H1 (cell line): ENCODE measurements around the gene SYTL1. TPM values are rescaled to one million over a fixed set of nuclear protein-coding genes. Genes with fewer than 3 reads are reported as not detected.

ENCODE experiments used
- CTCF ChIA-PET: fragments of 300-600 bp; sonication (Branson Sonifier 250); formaldehyde crosslinking; loops from one replicate; lab custom pipeline; 2021; ENCODE audit not compliant: partially characterized antibody; lab: Charles Lee
- POLR2A ChIA-PET: fragments of 300-600 bp; sonication (Branson Sonifier 250); formaldehyde crosslinking; loops from one replicate; lab custom pipeline; 2021; ENCODE audit warnings: inconsistent platforms; ENCODE audit not compliant: partially characterized antibody; lab: Charles Lee
- DNase-seq, 2 experiments: peaks; one replicate each; pipeline versions ENCODE4 v3.0.0 to v3.0.0-alpha.2; 2010 to 2022; ENCODE audit warnings: low spot score in 2 of 2, low read depth in 1 of 2, mixed read lengths in 1 of 2
- FAIRE-seq: peaks from 2 replicates; lab custom pipeline; 2011; peaks lifted over from hg19 to GRCh38; lab: Jason Lieb, UNC
- H2AFZ ChIP-seq: 2 replicates; pipeline ENCODE4 v1.8.1; 2012; ENCODE audit warnings: low read length, inconsistent platforms
- H2AK5ac ChIP-seq: 2 replicates; pipeline ENCODE4 v1.6.1; 2013; ENCODE audit warnings: low read depth, low read length
- H2BK120ac ChIP-seq: replicated peaks from 2 replicates; pipeline ENCODE3; 2013; ENCODE audit warnings: low read depth, low read length, inconsistent platforms
- H2BK12ac ChIP-seq: 2 replicates; pipeline ENCODE4 v1.6.1; 2013; ENCODE audit warnings: low read depth, low read length
- H2BK15ac ChIP-seq: 2 replicates; pipeline ENCODE4 v1.6.1; 2013; ENCODE audit warnings: low read length
- H2BK20ac ChIP-seq: 2 replicates; pipeline ENCODE4 v1.6.1; 2013; ENCODE audit warnings: low read length
- H2BK5ac ChIP-seq: 2 replicates; pipeline ENCODE4 v1.6.1; 2013; ENCODE audit warnings: low read depth, low read length
- H3K14ac ChIP-seq: 2 replicates; pipeline ENCODE4 v1.6.1; 2013; ENCODE audit warnings: inconsistent platforms; ENCODE audit not compliant: insufficient read length
- H3K18ac ChIP-seq: 2 replicates; pipeline ENCODE4 v1.6.1; 2013; ENCODE audit warnings: low read length; ENCODE audit errors: extremely low read depth
- H3K23ac ChIP-seq: 2 replicates; pipeline ENCODE4 v1.6.1; 2013; ENCODE audit warnings: inconsistent platforms; ENCODE audit not compliant: insufficient read length
- H3K23me2 ChIP-seq: 2 replicates; pipeline ENCODE4 v1.6.1; 2013; ENCODE audit warnings: low read depth, low read length
- H3K27ac ChIP-seq: 2 replicates; pipeline ENCODE4 v1.6.1; 2011; ENCODE audit warnings: low read depth, low read length, inconsistent platforms
- H3K27me3 ChIP-seq, 4 experiments: replicated peaks in 1 of 4; 1 replicate in 1 of 4; 2 replicates in 3 of 4; pipeline versions ENCODE4 v1.6.1 to v1.8.1; 2011 to 2013; ENCODE audit warnings: low read length in 3 of 4, mild to moderate bottlenecking in 3 of 4, inconsistent platforms in 2 of 4, mixed read lengths in 2 of 4, moderate library complexity in 1 of 4; ENCODE audit not compliant: control insufficient read depth in 3 of 4, insufficient read depth in 3 of 4; ENCODE audit errors: extremely low read depth in 1 of 4
- H3K36me3 ChIP-seq, 4 experiments: 2 replicates each; pipeline versions ENCODE4 v1.6.1 to v1.8.1; 2011 to 2013; ENCODE audit warnings: mild to moderate bottlenecking in 4 of 4, low read length in 3 of 4, moderate library complexity in 2 of 4, control low read depth in 1 of 4, inconsistent platforms in 1 of 4; ENCODE audit not compliant: insufficient read depth in 4 of 4, control insufficient read depth in 2 of 4
- H3K4ac ChIP-seq: replicated peaks from 2 replicates; pipeline ENCODE3; 2013; ENCODE audit warnings: low read length, low read depth, mixed read lengths, inconsistent platforms; ENCODE audit not compliant: insufficient read length
- H3K4me1 ChIP-seq, 4 experiments: replicated peaks in 1 of 4; 1 replicate in 1 of 4; 2 replicates in 3 of 4; pipeline versions ENCODE4 v1.6.1 to v1.8.1; 2011 to 2013; ENCODE audit warnings: low read length in 3 of 4, inconsistent platforms in 2 of 4, mixed read lengths in 1 of 4; ENCODE audit not compliant: insufficient read depth in 4 of 4, control insufficient read depth in 3 of 4
- H3K4me2 ChIP-seq, 2 experiments: 2 replicates each; pipeline versions ENCODE4 v1.6.1 to v1.8.1; 2011 to 2013; ENCODE audit warnings: low read depth in 2 of 2, low read length in 2 of 2, control low read depth in 1 of 2, inconsistent platforms in 1 of 2, mild to moderate bottlenecking in 1 of 2; ENCODE audit not compliant: insufficient read depth in 1 of 2
- H3K4me3 ChIP-seq, 4 experiments: fragments of 200-600, 300-600 bp in 1 of 4; sonication (generic), shearing (Covaris generic), sonication (Bioruptor Twin) in 1 of 4; 2 replicates each; pipeline versions ENCODE4 v1.5.1 to v1.8.1; 2011 to 2016; ENCODE audit warnings: low read length in 4 of 4, low read depth in 3 of 4, control low read depth in 2 of 4, inconsistent platforms in 2 of 4, mild to moderate bottlenecking in 2 of 4, mixed read lengths in 1 of 4, moderate library complexity in 1 of 4; ENCODE audit not compliant: insufficient read depth in 2 of 4; ENCODE audit errors: extremely low read depth in 1 of 4
- H3K56ac ChIP-seq: replicated peaks from 2 replicates; pipeline ENCODE3; 2013; ENCODE audit warnings: low read depth, mild to moderate bottlenecking, mixed read lengths, low read length, inconsistent platforms; ENCODE audit not compliant: insufficient read length
- H3K79me1 ChIP-seq: 2 replicates; pipeline ENCODE4 v1.6.1; 2013; ENCODE audit warnings: low read depth, low read length, control low read depth
- H3K79me2 ChIP-seq, 2 experiments: 2 replicates each; pipeline versions ENCODE4 v1.6.1 to v1.8.1; 2012 to 2013; ENCODE audit warnings: low read length in 2 of 2, mild to moderate bottlenecking in 2 of 2, inconsistent platforms in 1 of 2; ENCODE audit not compliant: insufficient read depth in 2 of 2, control insufficient read depth in 1 of 2
- H3K9ac ChIP-seq, 4 experiments: replicated peaks in 1 of 4; 1 replicate in 1 of 4; 2 replicates in 3 of 4; pipeline versions ENCODE4 v1.6.1 to v1.8.1; 2011 to 2013; ENCODE audit warnings: low read depth in 3 of 4, low read length in 3 of 4, control low read depth in 2 of 4, mild to moderate bottlenecking in 2 of 4, moderate library complexity in 2 of 4, inconsistent platforms in 1 of 4; ENCODE audit errors: extremely low read depth in 1 of 4
- H3K9me3 ChIP-seq, 2 experiments: 2 replicates each; pipeline versions ENCODE4 v1.6.1 to v1.8.1; 2012 to 2013; ENCODE audit warnings: mild to moderate bottlenecking in 2 of 2, moderate library complexity in 2 of 2, control low read depth in 1 of 2, inconsistent platforms in 1 of 2, low read depth in 1 of 2, low read length in 1 of 2, mixed read lengths in 1 of 2; ENCODE audit not compliant: insufficient read depth in 2 of 2
- H4K20me1 ChIP-seq, 2 experiments: replicated peaks in 1 of 2; 2 replicates each; pipeline versions ENCODE3 to v1.8.1; 2011 to 2013; ENCODE audit warnings: inconsistent platforms in 2 of 2, low read length in 2 of 2, mild to moderate bottlenecking in 1 of 2; ENCODE audit not compliant: insufficient read depth in 2 of 2, control insufficient read depth in 1 of 2
- H4K5ac ChIP-seq: 2 replicates; pipeline ENCODE4 v1.6.1; 2013; ENCODE audit warnings: low read length, low read depth, mixed read lengths, inconsistent platforms; ENCODE audit not compliant: insufficient read length
- H4K8ac ChIP-seq: 2 replicates; pipeline ENCODE4 v1.8.0; 2013; ENCODE audit warnings: mild to moderate bottlenecking, moderate library complexity, low read length, inconsistent platforms; ENCODE audit not compliant: insufficient read depth; ENCODE audit errors: extremely low read depth
- H4K91ac ChIP-seq: replicated peaks from 2 replicates; pipeline ENCODE3; 2013; ENCODE audit warnings: low read length, mixed read lengths, inconsistent platforms; ENCODE audit not compliant: insufficient read length
- CEBPB ChIP-seq: IDR thresholded peaks from 2 replicates; pipeline ENCODE4 v1.6.1; 2012; ENCODE audit warnings: low read depth, low read length
- EZH2 ChIP-seq: fragments of 200-600 bp; sonication (generic); IDR thresholded peaks from 2 replicates; pipeline ENCODE4 v1.7.1; 2012; ENCODE audit warnings: low read depth, mild to moderate bottlenecking, moderate library complexity, low read length, inconsistent platforms; ENCODE audit not compliant: severe bottlenecking
- WGBS, 2 experiments: shearing (Covaris generic) in 1 of 2; methylation state at CpG; one replicate each; pipeline versions ENCODE4 v1.1.6 to v1.1.7; 2013 to 2015; ENCODE audit warnings: low lambda C conversion rate in 2 of 2, mixed read lengths in 2 of 2, inconsistent platforms in 1 of 2, low coverage in 1 of 2, missing lambda C conversion rate in 1 of 2; ENCODE audit not compliant: insufficient replicate concordance in 2 of 2, insufficient coverage in 1 of 2, insufficient read length in 1 of 2; ENCODE audit errors: extremely low coverage in 1 of 2, missing lambda C conversion rate in 1 of 2; 5-methylcytosine and 5-hydroxymethylcytosine counted together
- polyA plus RNA-seq, 7 experiments: library from polyadenylated mRNA; depleted of rRNA in 3 of 7; stranded (reverse) in 5 of 7; unstranded in 2 of 7; fragments of >200 nt in 5 of 7; fragments of 200-250 nt in 2 of 7; gene quantifications; 1 replicate in 5 of 7; 2 replicates in 1 of 7; 4 replicates in 1 of 7; pipeline versions ENCODE4 v1.2.1 to v1.2.3, GENCODE V29; 2011 to 2013; ENCODE audit warnings: missing spikeins in 2 of 7, mixed read lengths in 2 of 7
- total RNA-seq: library from RNA; stranded (reverse); fragmentation: NEBNext Ultra II Directional; extraction: Animal tissue kit (Norgen Biotek cat#: 25700); gene quantifications from 2 replicates; pipeline ENCODE4 v1.2.1, GENCODE V29; 2021

Gene SYTL1
- total and polyA plus RNA-seq, 2 of the 8 experiments (the other 6 are each of a cell fraction or from before 2014, with no cell fraction given), result 6.4 to 19.5 TPM

DNA sequence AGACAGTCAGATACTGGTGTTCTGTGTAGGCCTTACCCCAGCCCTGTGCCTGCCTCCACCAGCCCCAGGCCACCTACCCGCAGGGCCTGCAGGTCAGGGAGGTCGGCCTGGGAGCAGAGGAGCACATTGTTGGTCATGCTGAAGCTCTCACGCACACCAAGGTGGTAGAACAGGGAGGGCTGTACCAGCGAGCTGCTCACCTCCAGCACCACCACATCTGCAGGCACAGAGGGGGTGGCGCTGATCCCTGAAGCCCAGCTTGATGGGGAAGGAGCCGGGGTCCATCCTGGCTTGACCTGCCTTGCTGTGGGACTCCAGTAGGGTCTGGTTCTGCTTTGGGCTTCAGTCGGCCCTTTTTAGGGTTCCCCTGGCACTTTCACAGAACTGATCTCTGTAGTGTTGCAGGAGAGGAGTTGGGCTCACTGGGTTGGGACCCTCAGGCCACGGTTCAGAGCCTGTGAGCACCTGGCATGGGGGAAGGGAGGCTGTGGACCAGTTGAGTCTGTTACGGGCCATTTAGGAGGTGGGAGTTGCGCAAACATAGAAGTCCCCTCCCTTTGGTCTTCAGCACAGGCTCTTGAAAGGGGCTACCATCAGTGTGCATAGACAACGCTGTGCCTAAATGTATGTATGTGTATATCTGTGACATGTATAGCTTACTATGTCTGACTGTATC lies 23.0 kb downstream of the SYTL1 start:
- Histone ChIP-seq H2AFZ (no peak overlapping the region), H2AK5ac (0 out of 2 replicates have a peak overlapping the region, but pooled peaks have one; percentile 9), H3K36me3 (no peaks in the 10 kb centered on the region), H2BK20ac (no peak overlapping the region), H3K27me3 (peaks cover 6 to 21% (median 15%) of the 10 kb centered on the region in 4 experiments), H2BK12ac (peak overlapping the region; percentile 33; the same call in 1 of the 2 replicates), H2BK15ac (peak overlapping the region; percentile 14; the same call in 1 of the 2 replicates), H4K5ac (no peak overlapping the region), H3K18ac (no peak overlapping the region), H3K23ac (no peak overlapping the region), H3K14ac (no peak overlapping the region), H4K20me1 (peaks cover 0 to 4% of the 10 kb centered on the region in 2 experiments), H3K4me2 (peak overlapping the region; percentile 85 to 97; a peak in 3 of 4 replicates), H3K79me1 (no peaks in the 10 kb centered on the region), H3K9ac (no peak overlapping the region), H3K4me1 (peaks cover 6 to 24% (median 10%) of the 10 kb centered on the region in 4 experiments), H3K23me2 (peaks cover 14% of the 10 kb centered on the region; the same call in 1 of the 2 replicates), H3K9me3 (no peaks in the 10 kb centered on the region), H2BK120ac (no peak overlapping the region), H2BK5ac (peak overlapping the region; percentile 48; the same call in 1 of the 2 replicates), H4K91ac (no peak overlapping the region), H3K27ac (no peak overlapping the region), H3K79me2 (no peaks in the 10 kb centered on the region), H3K4ac (no peak overlapping the region), H4K8ac (no peak overlapping the region; the same call in 1 of the 2 replicates), H3K56ac (no peak overlapping the region), H3K4me3 (peak overlapping the region in 1 of 4 experiments; percentile 62; a peak in 1 of 8 replicates)
- POLR2A ChIA-PET, result interaction anchor here (0.6 to 10.3 kb wide), 11 partner anchors 12 to 206 kb away, joined by 3 to 101 read pairs (median 4); partner anchors contain the start of gene CD164L2
- FAIRE-seq (no peak), DNase-seq (no peak)
- TF ChIP-seq CEBPB (peak; percentile 59), EZH2 (no peak)
- CTCF ChIA-PET, result interaction anchor here (0.7 to 28.8 kb wide), 16 partner anchors 9 to 242 kb away, joined by 3 to 625 read pairs (median 8); partner anchors contain the start of genes CD164L2, FCN3, GPR3 and SYTL1
- WGBS, 2 experiments, result 80% methylated on average over 11 of the region's 11 CpGs; no CpG with 5 or more reads in 1 of the 2 experiments
